GM18907 (cell line): ENCODE data around the gene CHTF8.
"Not testable (repeated sequence)": the region's sequence is repeated elsewhere in the genome, so short reads cannot be mapped to it uniquely, and the experiment has no call there.

ENCODE experiments used
- ATAC-seq: cut with Tn5 transposase; IDR thresholded peaks from one replicate; pipeline ENCODE4 v1.9.1; 2021; ENCODE audit warnings: mild to moderate bottlenecking, moderate library complexity; ENCODE audit not compliant: unreplicated experiment

CHTF8 gene

GRCh38 chr16:69132424-69133252 is at the start of gene CHTF8, which contains the start of gene UTP4:
Gene CHTF8, minus strand, starts transcription at chr16:69132588. Its CDS starts 11,130 bp downstream, at chr16:69121458.
Gene UTP4, plus strand, starts transcription at chr16:69132649. Its CDS starts 811 bp downstream, at chr16:69133460.
- ATAC-seq, result peak; percentile 82

- ATAC-seq, result no peak
These were observed 47.6 kb upstream of the CHTF8 start for GRCh38 chr16:69180011-69180338.

- no peak for ATAC-seq
These were observed 47.1 kb upstream of the CHTF8 start for GRCh38 chr16:69179328-69180010.

- no peak for ATAC-seq
These were observed 43.8 kb upstream of the CHTF8 start for GRCh38 chr16:69176033-69176800.

- ATAC-seq, result no peak
These were observed 39.1 kb upstream of the CHTF8 start for GRCh38 chr16:69171325-69172084.

GRCh38 chr16:69169607-69170352 is 37.4 kb upstream of the CHTF8 start:
- ATAC-seq, result no peak

- no peak for ATAC-seq
These were observed 36.7 kb upstream of the CHTF8 start for GRCh38 chr16:69169051-69169450.

GRCh38 chr16:69166946-69167930 is 34.9 kb upstream of the CHTF8 start:
- ATAC-seq, result no peak

- ATAC-seq, result no peak
These were observed 33.9 kb upstream of the CHTF8 start for GRCh38 chr16:69166221-69166833.

GRCh38 chr16:69165584-69165983 is 33.2 kb upstream of the CHTF8 start:
- ATAC-seq, result no peak

- no peak for ATAC-seq
These were observed 27.8 kb upstream of the CHTF8 start for GRCh38 chr16:69160192-69160591.

- ATAC-seq, result no peak
These were observed 24.8 kb upstream of the CHTF8 start for GRCh38 chr16:69157196-69157595.

- ATAC-seq, result no peak
These were observed 17.9 kb upstream of the CHTF8 start for GRCh38 chr16:69150146-69150865.

- ATAC-seq, result not testable (repeated sequence)
These were observed 17.2 kb upstream of the CHTF8 start for GRCh38 chr16:69149621-69150020.

- ATAC-seq, result no peak
These were observed 13.3 kb upstream of the CHTF8 start for GRCh38 chr16:69145658-69146057.

- ATAC-seq, result no peak
These were observed 10.7 kb upstream of the CHTF8 start for GRCh38 chr16:69143116-69143515.

GRCh38 chr16:69141936-69142335 is 9.5 kb upstream of the CHTF8 start:
- no peak for ATAC-seq

- no peak for ATAC-seq
These were observed 8.6 kb upstream of the CHTF8 start for GRCh38 chr16:69141014-69141413.
